Karpas-422 (cell line): ENCODE measurements around the gene CADM1. TPM values are rescaled to one million over a fixed set of nuclear protein-coding genes. Genes with fewer than 3 reads are reported as not detected.

Experiments
- DNase-seq: peaks from one replicate; pipeline ENCODE4 v3.0.0-alpha.2; 2015
- H2AFZ ChIP-seq: fragments of 200-600 bp; sonication (generic); 2 replicates; pipeline ENCODE4 v1.6.1; 2014; ENCODE audit warnings: antibody characterized with exemption, low read length, mixed read lengths
- H3K27ac ChIP-seq: fragments of 200-600 bp; sonication (generic); 2 replicates; pipeline ENCODE4 v1.5.1; 2014; ENCODE audit warnings: mild to moderate bottlenecking, low read length, moderate library complexity
- H3K27me3 ChIP-seq: fragments of 200-600 bp; sonication (generic); 2 replicates; pipeline ENCODE4 v1.6.1; 2014; ENCODE audit warnings: low read length, mixed read lengths
- H3K36me3 ChIP-seq: fragments of 200-600 bp; sonication (generic); 2 replicates; pipeline ENCODE4 v1.6.1; 2014; ENCODE audit warnings: low read length, mixed read lengths; ENCODE audit not compliant: insufficient read depth
- H3K4me1 ChIP-seq: fragments of 200-600 bp; sonication (generic); 2 replicates; pipeline ENCODE4 v1.6.1; 2014; ENCODE audit warnings: mild to moderate bottlenecking, low read length, mixed read lengths
- H3K4me2 ChIP-seq: fragments of 200-600 bp; sonication (generic); 2 replicates; pipeline ENCODE4 v1.6.1; 2014; ENCODE audit warnings: low read length, low read depth, mild to moderate bottlenecking; ENCODE audit not compliant: poor library complexity, severe bottlenecking
- H3K4me3 ChIP-seq: fragments of 200-600 bp; sonication (generic); 2 replicates; pipeline ENCODE4 v1.5.1; 2014; ENCODE audit warnings: mild to moderate bottlenecking, antibody characterized with exemption, low read length, mixed read lengths
- H3K79me2 ChIP-seq: fragments of 200-600 bp; sonication (generic); 2 replicates; pipeline ENCODE4 v1.6.1; 2014; ENCODE audit warnings: mild to moderate bottlenecking, low read length, mixed read lengths
- H3K9ac ChIP-seq: fragments of 200-600 bp; sonication (generic); 2 replicates; pipeline ENCODE4 v1.6.0; 2014; ENCODE audit warnings: low read length
- H3K9me2 ChIP-seq: fragments of 200-600 bp; sonication (generic), shearing (Covaris generic); replicated peaks from 2 replicates; pipeline ENCODE4 v1.6.0; 2014; ENCODE audit warnings: mild to moderate bottlenecking, low read length, moderate library complexity; ENCODE audit not compliant: insufficient read depth
- H3K9me3 ChIP-seq: fragments of 300-700, 200-600 bp; sonication (generic); 2 replicates; pipeline ENCODE4 v1.6.1; 2014; ENCODE audit warnings: low read length, mixed read lengths
- H4K20me1 ChIP-seq: fragments of 200-600 bp; sonication (generic); 2 replicates; pipeline ENCODE4 v1.6.1; 2014; ENCODE audit warnings: mild to moderate bottlenecking, antibody characterized with exemption, low read length, low read depth; ENCODE audit not compliant: insufficient read depth
- total RNA-seq: library from RNA; depleted of rRNA; stranded (reverse); fragments of >200 nt; shearing (Covaris generic); gene quantifications from 2 replicates; pipeline ENCODE4 v1.2.3, GENCODE V29; 2014; ENCODE audit warnings: low replicate concordance

CADM1 gene
- total RNA-seq, 1 experiment from 2014 or later = not detected

DNA sequence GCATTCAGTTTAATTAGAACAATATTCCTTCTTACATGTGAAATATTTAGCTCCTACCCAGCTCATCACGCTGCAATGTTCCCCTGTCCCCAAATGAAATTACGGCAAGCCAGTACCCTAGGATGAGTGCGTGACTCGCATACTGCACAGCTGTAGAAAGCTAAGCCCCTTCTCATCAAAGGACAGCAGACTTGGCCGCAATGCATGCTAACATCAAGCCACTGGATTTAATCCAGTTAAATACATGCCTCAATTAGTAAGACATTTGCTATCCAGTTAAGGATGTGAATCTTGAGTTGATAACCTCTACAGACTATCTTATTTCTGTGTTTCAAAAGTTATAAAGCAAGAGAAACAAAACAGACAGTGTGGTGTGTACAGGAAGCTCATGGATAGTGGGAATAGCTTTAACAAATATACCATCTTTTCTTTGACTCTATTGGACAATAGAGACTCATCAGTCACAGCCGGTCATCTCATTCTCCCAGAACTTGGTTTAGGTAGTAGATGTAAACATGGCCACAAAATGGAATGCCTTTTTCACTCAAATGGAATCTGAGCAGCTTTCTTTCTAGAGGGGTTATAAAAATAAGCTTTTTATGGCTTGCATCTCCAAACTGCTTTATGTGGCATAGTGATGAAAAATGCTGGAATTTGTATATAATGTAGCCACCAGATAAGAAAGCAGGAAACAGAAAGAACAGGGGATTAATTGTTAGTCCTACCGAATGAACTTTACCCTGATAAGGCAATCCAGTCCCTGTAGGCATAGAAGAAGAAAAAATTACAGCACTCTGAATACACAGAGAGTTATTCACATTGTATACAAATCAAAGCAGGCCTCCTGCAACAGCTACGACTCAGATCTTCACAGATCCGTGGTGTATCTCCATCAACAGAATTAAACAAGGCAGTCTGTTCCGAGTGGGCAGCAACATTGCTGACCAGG is 224.1 kb downstream of the CADM1 start:
- no peaks in the 10 kb centered on the region for H4K20me1 ChIP-seq
- no peak overlapping the region for H3K4me3 ChIP-seq
- no peaks in the 10 kb centered on the region for H3K79me2 ChIP-seq
- H2AFZ ChIP-seq = no peak overlapping the region
- no peak overlapping the region for H3K27ac ChIP-seq
- H3K9ac ChIP-seq = no peak overlapping the region
- no peaks in the 10 kb centered on the region for H3K9me2 ChIP-seq
- no peaks in the 10 kb centered on the region for H3K36me3 ChIP-seq
- H3K4me2 ChIP-seq = no peak overlapping the region
- H3K4me1 ChIP-seq = no peaks in the 10 kb centered on the region
- H3K27me3 ChIP-seq = no peaks in the 10 kb centered on the region
- DNase-seq = no peak
- H3K9me3 ChIP-seq = no peaks in the 10 kb centered on the region

DNA sequence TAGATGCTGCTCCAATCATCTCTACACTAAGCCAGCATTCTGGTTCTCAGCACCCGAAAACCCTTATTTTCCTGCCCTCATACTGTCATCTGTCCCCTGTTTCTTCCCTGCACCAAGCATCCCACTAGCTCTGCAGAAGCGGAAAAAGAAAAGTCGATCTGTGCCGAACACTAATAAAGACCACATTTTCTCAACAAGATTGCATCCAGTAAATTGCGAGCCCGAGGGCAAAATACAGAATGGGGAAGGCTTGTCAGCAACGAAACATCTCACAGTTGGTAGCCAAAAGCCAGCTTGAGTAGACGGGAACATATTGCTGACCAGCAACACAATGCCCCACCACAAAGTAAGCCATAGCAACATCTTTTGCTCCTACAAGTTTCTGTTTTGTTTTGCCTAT is 227.4 kb downstream of the CADM1 start:
- Histone ChIP-seq H3K4me2 (no peak overlapping the region), H3K4me1 (no peaks in the 10 kb centered on the region), H3K9me3 (no peaks in the 10 kb centered on the region), H3K36me3 (no peaks in the 10 kb centered on the region), H2AFZ (no peak overlapping the region), H3K27ac (no peak overlapping the region), H3K27me3 (no peaks in the 10 kb centered on the region), H4K20me1 (no peaks in the 10 kb centered on the region), H3K79me2 (no peaks in the 10 kb centered on the region), H3K9me2 (no peaks in the 10 kb centered on the region), H3K9ac (no peak overlapping the region), H3K4me3 (no peak overlapping the region)
- DNase-seq = no peak

DNA sequence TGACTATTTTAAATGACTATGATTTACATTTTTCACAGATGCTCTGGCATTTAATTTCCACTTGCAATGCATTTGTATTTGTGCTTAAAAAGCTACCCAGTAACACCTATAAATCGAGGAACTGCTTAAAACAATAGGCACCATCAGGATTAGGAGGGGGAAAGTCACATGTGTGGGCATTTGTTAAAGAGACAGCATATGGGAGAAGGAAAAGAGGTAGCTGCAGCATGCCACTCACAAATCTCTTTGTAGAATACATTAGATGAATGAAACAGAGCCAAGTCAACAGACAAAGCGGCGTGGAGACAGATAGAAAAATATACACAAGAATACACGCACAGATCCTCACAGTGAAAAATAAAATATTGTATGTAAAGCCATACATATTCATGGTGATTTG is 228.0 kb downstream of the CADM1 start:
- no peaks in the 10 kb centered on the region for H3K36me3 ChIP-seq
- no peaks in the 10 kb centered on the region for H3K9me3 ChIP-seq
- H3K4me3 ChIP-seq = no peak overlapping the region
- H3K79me2 ChIP-seq = no peaks in the 10 kb centered on the region
- no peak overlapping the region for H2AFZ ChIP-seq
- H3K9me2 ChIP-seq = no peaks in the 10 kb centered on the region
- H3K4me1 ChIP-seq = no peaks in the 10 kb centered on the region
- no peak overlapping the region for H3K4me2 ChIP-seq
- H3K9ac ChIP-seq = no peak overlapping the region
- DNase-seq = no peak
- no peaks in the 10 kb centered on the region for H3K27me3 ChIP-seq
- no peak overlapping the region for H3K27ac ChIP-seq
- H4K20me1 ChIP-seq = no peaks in the 10 kb centered on the region

DNA sequence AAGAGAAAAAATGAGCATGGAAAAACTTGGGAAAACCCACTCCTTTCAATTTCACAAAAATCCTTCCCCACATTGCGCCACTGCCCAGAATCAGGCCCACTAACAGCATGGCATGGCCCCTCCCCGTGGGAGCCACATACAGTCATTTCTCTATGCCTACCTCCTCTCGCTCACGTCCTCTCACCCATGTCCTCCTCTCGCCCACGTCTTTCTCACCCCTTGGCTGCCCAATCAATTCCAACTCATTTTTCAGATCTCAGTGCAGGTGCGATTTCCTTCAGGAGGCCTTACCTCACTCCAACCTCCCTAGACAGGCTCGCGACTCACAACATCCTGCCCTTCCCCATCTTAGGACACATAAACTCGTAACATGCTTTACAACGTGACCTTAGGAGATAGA is 229.2 kb downstream of the CADM1 start:
- H3K9me3 ChIP-seq = no peaks in the 10 kb centered on the region
- H3K36me3 ChIP-seq = no peaks in the 10 kb centered on the region
- no peak overlapping the region for H3K4me2 ChIP-seq
- H3K79me2 ChIP-seq = no peaks in the 10 kb centered on the region
- no peaks in the 10 kb centered on the region for H3K27me3 ChIP-seq
- no peaks in the 10 kb centered on the region for H3K4me1 ChIP-seq
- no peaks in the 10 kb centered on the region for H3K9me2 ChIP-seq
- H3K4me3 ChIP-seq = no peak overlapping the region
- H3K27ac ChIP-seq = no peak overlapping the region
- H3K9ac ChIP-seq = no peak overlapping the region
- no peaks in the 10 kb centered on the region for H4K20me1 ChIP-seq
- no peak for DNase-seq
- H2AFZ ChIP-seq = no peak overlapping the region

DNA sequence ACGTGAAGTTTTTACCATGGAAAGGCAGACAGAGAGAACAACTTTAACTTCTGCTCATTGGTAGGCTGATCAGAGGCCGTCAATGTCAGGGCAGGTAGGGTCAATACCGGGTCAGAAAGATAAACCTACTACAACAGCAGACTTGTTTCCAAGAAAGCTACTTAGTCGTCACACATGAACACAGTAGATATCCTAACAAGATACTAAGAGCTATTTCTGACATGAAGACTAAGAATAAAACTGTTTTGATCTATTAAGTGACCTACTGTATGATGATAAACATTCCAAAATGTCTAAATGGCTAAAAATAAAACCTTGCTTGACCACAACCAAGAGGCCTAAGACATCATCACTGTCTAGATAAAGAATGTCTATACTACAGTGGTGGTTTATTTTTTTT is 231.3 kb downstream of the CADM1 start:
- no peaks in the 10 kb centered on the region for H3K36me3 ChIP-seq
- no peaks in the 10 kb centered on the region for H3K9me3 ChIP-seq
- no peaks in the 10 kb centered on the region for H3K4me1 ChIP-seq
- H3K9me2 ChIP-seq = no peaks in the 10 kb centered on the region
- H3K4me2 ChIP-seq = no peak overlapping the region
- H3K27ac ChIP-seq = no peak overlapping the region
- no peak for DNase-seq
- no peaks in the 10 kb centered on the region for H3K79me2 ChIP-seq
- no peak overlapping the region for H3K9ac ChIP-seq
- no peak overlapping the region for H3K4me3 ChIP-seq
- no peak overlapping the region for H2AFZ ChIP-seq
- H3K27me3 ChIP-seq = no peaks in the 10 kb centered on the region
- H4K20me1 ChIP-seq = no peaks in the 10 kb centered on the region

DNA sequence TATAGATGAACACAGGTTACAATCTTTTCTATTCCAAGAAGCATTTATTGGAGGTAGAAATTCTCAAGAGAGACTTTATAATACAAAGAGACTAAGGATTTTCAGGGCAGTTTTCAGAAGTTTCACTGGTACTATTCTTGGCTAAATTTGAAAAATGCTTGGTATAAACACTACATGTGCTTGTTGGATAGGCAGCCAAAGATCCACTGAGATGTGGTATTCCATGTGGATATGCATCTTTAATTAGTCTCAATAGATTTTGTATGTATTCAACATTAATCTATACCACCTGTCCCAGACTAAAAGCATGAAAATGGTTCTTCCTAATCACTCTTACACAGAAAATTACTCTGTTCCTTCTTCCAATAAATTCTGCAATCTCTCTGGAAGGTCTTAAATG is 232.6 kb downstream of the CADM1 start:
- Histone ChIP-seq H3K4me3 (no peak overlapping the region), H3K79me2 (no peaks in the 10 kb centered on the region), H3K9me3 (no peaks in the 10 kb centered on the region), H3K4me1 (no peaks in the 10 kb centered on the region), H2AFZ (no peak overlapping the region), H3K27ac (no peak overlapping the region), H4K20me1 (no peaks in the 10 kb centered on the region), H3K9me2 (no peaks in the 10 kb centered on the region), H3K4me2 (no peak overlapping the region), H3K9ac (no peak overlapping the region), H3K36me3 (no peaks in the 10 kb centered on the region), H3K27me3 (no peaks in the 10 kb centered on the region)
- no peak for DNase-seq

DNA sequence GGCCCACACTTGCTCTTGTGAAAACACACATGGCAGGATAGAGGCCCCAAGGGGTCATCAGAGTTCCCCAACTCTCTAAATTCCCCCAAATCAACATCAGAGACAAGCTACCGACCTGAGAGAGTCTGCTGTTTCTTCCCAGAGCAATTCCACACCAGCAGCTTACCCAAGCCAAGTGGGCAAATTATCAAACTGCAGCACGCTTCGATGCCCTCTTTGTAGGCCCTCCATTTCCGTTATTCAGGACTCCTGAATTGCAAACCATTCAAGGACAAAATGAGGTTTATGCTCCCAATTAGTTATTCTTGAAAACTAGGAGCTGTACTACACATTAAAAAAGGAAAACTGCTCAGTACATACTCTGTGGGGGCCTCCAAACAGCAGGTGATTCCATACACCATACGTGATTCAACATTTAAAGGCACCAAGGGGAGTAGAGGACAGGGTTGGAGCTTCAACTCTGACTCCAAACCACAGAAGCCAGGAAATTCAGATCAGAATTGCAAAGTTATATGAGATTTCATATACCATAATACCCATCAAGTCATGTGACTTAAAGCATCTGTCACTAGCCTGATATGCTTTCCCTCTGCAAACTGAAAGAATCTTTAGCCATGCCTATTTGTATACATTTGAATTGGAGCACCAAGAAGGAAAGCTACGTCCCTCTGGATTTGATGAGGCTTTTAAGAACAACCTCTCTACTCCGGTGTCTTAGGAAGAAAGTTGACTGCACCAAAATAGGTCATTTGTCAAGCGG is 234.8 kb downstream of the CADM1 start:
- H4K20me1 ChIP-seq = no peaks in the 10 kb centered on the region
- H3K4me2 ChIP-seq = no peak overlapping the region
- H3K27ac ChIP-seq = no peak overlapping the region
- H3K27me3 ChIP-seq = no peaks in the 10 kb centered on the region
- no peaks in the 10 kb centered on the region for H3K79me2 ChIP-seq
- no peak for DNase-seq
- H3K9me2 ChIP-seq = no peaks in the 10 kb centered on the region
- no peaks in the 10 kb centered on the region for H3K9me3 ChIP-seq
- H2AFZ ChIP-seq = no peak overlapping the region
- H3K4me1 ChIP-seq = no peaks in the 10 kb centered on the region
- no peak overlapping the region for H3K4me3 ChIP-seq
- H3K9ac ChIP-seq = no peak overlapping the region
- H3K36me3 ChIP-seq = no peaks in the 10 kb centered on the region

DNA sequence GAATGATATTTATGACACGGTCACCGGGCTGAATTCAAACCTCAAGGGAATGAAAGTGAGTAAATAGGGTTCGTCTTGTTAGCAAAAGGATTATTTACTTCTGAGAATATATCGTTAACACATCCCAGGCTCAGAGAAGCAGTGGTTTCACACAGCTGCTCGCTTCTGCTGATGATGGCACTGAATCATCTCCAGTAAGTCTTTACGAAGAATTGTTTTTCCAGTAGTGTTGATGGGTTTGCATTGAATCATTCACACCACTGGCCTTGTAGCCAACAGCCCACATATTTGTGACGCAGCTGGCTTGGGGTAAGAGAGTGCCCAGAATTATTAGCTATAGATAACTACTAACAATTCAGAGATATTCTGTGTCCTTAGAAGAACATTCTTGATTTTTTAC is 236.3 kb downstream of the CADM1 start:
- Histone ChIP-seq H4K20me1 (no peaks in the 10 kb centered on the region), H3K9ac (no peak overlapping the region), H3K9me3 (no peaks in the 10 kb centered on the region), H3K79me2 (no peaks in the 10 kb centered on the region), H3K4me2 (no peak overlapping the region), H3K4me1 (no peaks in the 10 kb centered on the region), H3K27me3 (no peaks in the 10 kb centered on the region), H3K9me2 (no peaks in the 10 kb centered on the region), H3K4me3 (no peak overlapping the region), H2AFZ (no peak overlapping the region), H3K27ac (no peak overlapping the region), H3K36me3 (no peaks in the 10 kb centered on the region)
- no peak for DNase-seq
